GM12892 (cell line): ENCODE measurements around the gene CASKIN1.

Experiments
- POLR2AphosphoS5 ChIP-seq: IDR thresholded peaks from 2 replicates; pipeline ENCODE4 v1.6.1; 2011; ENCODE audit warnings: low read depth, low read length, control low read depth
- TAF1 ChIP-seq: IDR thresholded peaks from 2 replicates; pipeline ENCODE4 v1.6.1; 2011; ENCODE audit warnings: low read depth, mild to moderate bottlenecking, control low read depth, low read length, borderline replicate concordance

DNA sequence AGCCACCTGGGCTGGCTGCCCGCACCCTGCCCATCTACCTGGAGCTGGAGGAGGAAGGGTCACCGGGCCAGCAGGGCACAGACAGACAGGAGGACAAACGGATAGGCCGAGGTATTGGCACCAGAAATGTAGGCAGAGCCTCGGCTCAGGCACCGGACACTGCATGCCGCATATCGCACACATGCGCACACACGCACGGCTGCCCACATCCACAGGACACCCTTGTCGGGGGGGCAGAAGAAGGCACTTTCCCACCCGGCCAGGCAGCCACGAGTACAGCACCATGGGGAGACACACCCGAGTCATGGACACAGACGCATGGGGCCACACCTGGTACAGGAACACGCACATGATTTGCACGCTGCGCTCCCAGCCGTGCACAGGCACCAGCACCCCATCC, 14.5 kb downstream of the CASKIN1 start:
- TF ChIP-seq POLR2AphosphoS5 (no peak), TAF1 (no peak)
